Naive B cell (primary cell): ENCODE measurements around the gene PLA2G5. TPM values are rescaled to one million over a fixed set of nuclear protein-coding genes. Genes with fewer than 3 reads are reported as not detected.
"Not testable (repeated sequence)": the region's sequence is repeated elsewhere in the genome, so short reads cannot be mapped to it uniquely, and the experiment has no call there.

Source experiments
- ATAC-seq, 2 donors: fragments of 150-1000 bp; cut with Tn5 transposase; 2 replicates each; pipeline ENCODE4 v1.10.0; 2021; ENCODE audit warnings: low read depth in 2 of 2, mild to moderate bottlenecking in 2 of 2, moderate library complexity in 2 of 2
- DNase-seq: peaks from one replicate; pipeline ENCODE4 v3.0.0; 2022
- H3K27ac Mint-ChIP-seq, 6 donors: one replicate each; pipeline ENCODE4 v1.8.0; 2020 to 2022; ENCODE audit warnings: mild to moderate bottlenecking in 6 of 6, mixed read lengths in 6 of 6, moderate library complexity in 5 of 6, inconsistent platforms in 2 of 6
- H3K27me3 Mint-ChIP-seq, 3 donors: one replicate each; pipeline ENCODE4 v1.8.0; 2021 to 2022; ENCODE audit warnings: mixed read lengths in 3 of 3, mild to moderate bottlenecking in 1 of 3
- H3K36me3 Mint-ChIP-seq, 2 donors: one replicate each; pipeline ENCODE4 v1.8.0; 2020 to 2022; ENCODE audit warnings: mixed read lengths in 2 of 2, inconsistent platforms in 1 of 2, mild to moderate bottlenecking in 1 of 2
- H3K4me1 Mint-ChIP-seq, 3 donors: one replicate each; pipeline ENCODE4 v1.8.0; 2020 to 2022; ENCODE audit warnings: mixed read lengths in 3 of 3, inconsistent platforms in 1 of 3, mild to moderate bottlenecking in 1 of 3, moderate library complexity in 1 of 3
- H3K4me3 Mint-ChIP-seq, 8 donors: one replicate each; pipeline ENCODE4 v1.8.0; 2020 to 2022; ENCODE audit warnings: mild to moderate bottlenecking in 8 of 8, mixed read lengths in 8 of 8, moderate library complexity in 8 of 8, inconsistent platforms in 2 of 8
- H3K9me3 Mint-ChIP-seq, 7 donors: one replicate each; pipeline ENCODE4 v1.8.0; 2020 to 2022; ENCODE audit warnings: mixed read lengths in 7 of 7, mild to moderate bottlenecking in 5 of 7, inconsistent platforms in 2 of 7, moderate library complexity in 1 of 7
- polyA plus RNA-seq, 6 donors: library from polyadenylated mRNA; unstranded; fragments of 300-500 nt; fragmentation: Illumina TruSeq; gene quantifications; one replicate each; pipeline ENCODE4 v1.2.3, GENCODE V29; 2021; ENCODE audit warnings: low read depth in 6 of 6

The PLA2G5 gene
- not detected for polyA plus RNA-seq

GRCh38 chr1:20069874-20070273 lies at the start of gene PLA2G5:
Gene PLA2G5 (plus strand): TSS chr1:20070194. CDS start chr1:20084831, 14,637 bp downstream.
- DNase-seq (no peak), ATAC-seq (no peak)
- Mint-ChIP-seq H3K36me3 (no peaks in the 10 kb centered on the region), H3K4me1 (peaks cover 33 to 42% (median 39%) of the 10 kb centered on the region in 3 donors), H3K9me3 (no peaks in the 10 kb centered on the region), H3K4me3 (peak within 1 kb of the TSS in 1 of 8 donors; percentile 74), H3K27ac (peak within 1 kb of the TSS in 3 of 6 donors; percentile 58 to 87 (median 62)), H3K27me3 (no peaks in the 10 kb centered on the region)

GRCh38 chr1:20028125-20028524 lies 41.9 kb upstream of the PLA2G5 start:
- ATAC-seq (no peak), DNase-seq (no peak)
- no peak overlapping the region for H3K27ac Mint-ChIP-seq
- H3K36me3 Mint-ChIP-seq, result peaks cover 0 to 4% of the 10 kb centered on the region in 2 donors
- H3K4me1 Mint-ChIP-seq, result no peaks in the 10 kb centered on the region
- peaks cover 2 to 18% (median 8%) of the 10 kb centered on the region in 7 donors for H3K9me3 Mint-ChIP-seq
- H3K4me3 Mint-ChIP-seq, result no peak overlapping the region
- peaks cover 11 to 60% (median 33%) of the 10 kb centered on the region in 3 donors for H3K27me3 Mint-ChIP-seq

- H3K9me3 Mint-ChIP-seq, result peaks cover 6 to 19% (median 9%) of the 10 kb centered on the region in 7 donors
- DNase-seq (no peak), ATAC-seq (no peak)
- peaks cover 17 to 63% (median 36%) of the 10 kb centered on the region in 3 donors for H3K27me3 Mint-ChIP-seq
- no peaks in the 10 kb centered on the region for H3K4me1 Mint-ChIP-seq
- H3K27ac Mint-ChIP-seq, result no peak overlapping the region
- peaks cover 0 to 10% of the 10 kb centered on the region in 2 donors for H3K36me3 Mint-ChIP-seq
- H3K4me3 Mint-ChIP-seq, result no peak overlapping the region
Observed at GRCh38 chr1:20028726-20029125, 41.3 kb upstream of the PLA2G5 start.

- Mint-ChIP-seq H3K27ac (no peak overlapping the region), H3K9me3 (peaks cover 10 to 18% (median 13%) of the 10 kb centered on the region in 7 donors), H3K36me3 (peaks cover 2 to 16% of the 10 kb centered on the region in 2 donors), H3K27me3 (peaks cover 23 to 63% (median 38%) of the 10 kb centered on the region in 3 donors), H3K4me3 (no peak overlapping the region), H3K4me1 (no peaks in the 10 kb centered on the region)
- no peak for DNase-seq
- ATAC-seq, result no peak
Observed at GRCh38 chr1:20029178-20029912, 40.6 kb upstream of the PLA2G5 start.

GRCh38 chr1:20030436-20031151 lies 39.4 kb upstream of the PLA2G5 start:
- DNase-seq, H3K4me3 Mint-ChIP-seq, H3K27ac Mint-ChIP-seq, ATAC-seq, H3K4me1 Mint-ChIP-seq: not testable (repeated sequence)
- Mint-ChIP-seq H3K9me3 (peaks cover 14 to 25% (median 22%) of the 10 kb centered on the region in 7 donors), H3K27me3 (peaks cover 29 to 62% (median 37%) of the 10 kb centered on the region in 3 donors), H3K36me3 (peaks cover 8 to 23% of the 10 kb centered on the region in 2 donors)

- Mint-ChIP-seq H3K36me3 (peaks cover 11 to 23% of the 10 kb centered on the region in 2 donors), H3K4me1 (no peaks in the 10 kb centered on the region), H3K9me3 (peaks cover 14 to 31% (median 28%) of the 10 kb centered on the region in 7 donors), H3K27ac (no peak overlapping the region), H3K4me3 (no peak overlapping the region), H3K27me3 (peaks cover 24 to 61% (median 37%) of the 10 kb centered on the region in 3 donors)
- DNase-seq (no peak), ATAC-seq (no peak)
Observed at GRCh38 chr1:20031161-20031560, 38.8 kb upstream of the PLA2G5 start.

- Mint-ChIP-seq H3K36me3 (peaks cover 12 to 25% of the 10 kb centered on the region in 2 donors), H3K27ac (no peak overlapping the region), H3K27me3 (peaks cover 23 to 54% (median 37%) of the 10 kb centered on the region in 3 donors), H3K4me1 (no peaks in the 10 kb centered on the region), H3K4me3 (no peak overlapping the region), H3K9me3 (peaks cover 14 to 35% (median 33%) of the 10 kb centered on the region in 7 donors)
- no peak for DNase-seq
- no peak for ATAC-seq
Observed at GRCh38 chr1:20031836-20032235, 38.2 kb upstream of the PLA2G5 start.

- DNase-seq (no peak), ATAC-seq (no peak)
- H3K27me3 Mint-ChIP-seq, result peaks cover 23 to 49% (median 34%) of the 10 kb centered on the region in 3 donors
- H3K9me3 Mint-ChIP-seq, result peaks cover 16 to 41% (median 39%) of the 10 kb centered on the region in 7 donors
- H3K4me1 Mint-ChIP-seq, result peaks cover 0 to under 1% (median 0%) of the 10 kb centered on the region in 3 donors
- no peak overlapping the region for H3K4me3 Mint-ChIP-seq
- peaks cover 16 to 31% of the 10 kb centered on the region in 2 donors for H3K36me3 Mint-ChIP-seq
- no peak overlapping the region for H3K27ac Mint-ChIP-seq
Observed at GRCh38 chr1:20032425-20032824, 37.6 kb upstream of the PLA2G5 start.

GRCh38 chr1:20033420-20033819 lies 36.6 kb upstream of the PLA2G5 start:
- Mint-ChIP-seq H3K27me3 (peaks cover 23 to 39% (median 24%) of the 10 kb centered on the region in 3 donors), H3K4me1 (peaks cover 3 to 10% (median 10%) of the 10 kb centered on the region in 3 donors), H3K4me3 (no peak overlapping the region), H3K9me3 (peaks cover 16 to 42% (median 39%) of the 10 kb centered on the region in 7 donors), H3K27ac (peak overlapping the region in 2 of 6 donors; percentile 35 to 57), H3K36me3 (peaks cover 16 to 31% of the 10 kb centered on the region in 2 donors)
- no peak for DNase-seq
- ATAC-seq, result no peak

- Mint-ChIP-seq H3K9me3 (peaks cover 16 to 42% (median 39%) of the 10 kb centered on the region in 7 donors), H3K4me3 (peak overlapping the region in 1 of 8 donors; percentile 58), H3K27ac (no peak overlapping the region), H3K27me3 (peaks cover 14 to 25% (median 23%) of the 10 kb centered on the region in 3 donors), H3K4me1 (peaks cover 4 to 12% (median 11%) of the 10 kb centered on the region in 3 donors), H3K36me3 (peaks cover 16 to 31% of the 10 kb centered on the region in 2 donors)
- DNase-seq (no peak), ATAC-seq (no peak)
Observed at GRCh38 chr1:20035114-20035513, 34.9 kb upstream of the PLA2G5 start.

- Mint-ChIP-seq H3K36me3 (peaks cover 16 to 30% of the 10 kb centered on the region in 2 donors), H3K4me3 (no peak overlapping the region), H3K9me3 (peaks cover 16 to 41% (median 38%) of the 10 kb centered on the region in 7 donors), H3K4me1 (peaks cover 4 to 12% (median 11%) of the 10 kb centered on the region in 3 donors), H3K27me3 (peaks cover 14 to 22% (median 21%) of the 10 kb centered on the region in 3 donors), H3K27ac (no peak overlapping the region)
- ATAC-seq, result no peak
- no peak for DNase-seq
Observed at GRCh38 chr1:20037877-20038276, 32.1 kb upstream of the PLA2G5 start.

- Mint-ChIP-seq H3K27me3 (peaks cover 0 to 3% (median 0%) of the 10 kb centered on the region in 3 donors), H3K4me3 (no peak overlapping the region), H3K4me1 (peaks cover 0 to 5% (median 0%) of the 10 kb centered on the region in 3 donors), H3K36me3 (peaks cover 0 to 12% of the 10 kb centered on the region in 2 donors), H3K9me3 (peaks cover 4 to 33% (median 20%) of the 10 kb centered on the region in 7 donors), H3K27ac (peak overlapping the region in 1 of 6 donors; percentile 65)
- no peak for ATAC-seq
- no peak for DNase-seq
Observed at GRCh38 chr1:20047096-20047495, 22.9 kb upstream of the PLA2G5 start.

- Mint-ChIP-seq H3K36me3 (peaks cover 2 to 21% of the 10 kb centered on the region in 2 donors), H3K4me1 (peaks cover 0 to 5% (median 0%) of the 10 kb centered on the region in 3 donors), H3K27me3 (peaks cover 0 to 3% (median 0%) of the 10 kb centered on the region in 3 donors), H3K4me3 (no peak overlapping the region), H3K27ac (no peak overlapping the region), H3K9me3 (peaks cover 4 to 47% (median 33%) of the 10 kb centered on the region in 7 donors)
- DNase-seq (no peak), ATAC-seq (no peak)
Observed at GRCh38 chr1:20048563-20048962, 21.4 kb upstream of the PLA2G5 start.
